CD4-positive, CD25-positive, alpha-beta regulatory T cell (primary cell): ENCODE data around the gene NCK1. TPM values are rescaled to one million over a fixed set of nuclear protein-coding genes. Genes with fewer than 3 reads are reported as not detected.
A peak's percentile ranks its signal among the peaks of the same experiment; 100 is the strongest.

Source experiments
- ATAC-seq, 2 donors: fragments of 150-1000 bp; cut with Tn5 transposase; one replicate each; pipeline ENCODE4 v1.10.0; 2021; ENCODE audit warnings: low read depth in 2 of 2, moderate number of reproducible peaks in 2 of 2, moderate library complexity in 1 of 2
- DNase-seq, 3 donors: peaks; one replicate each; pipeline versions ENCODE4 v3.0.0 to v3.0.0-alpha.2; 2012 to 2022; ENCODE audit warnings: mixed read lengths in 1 of 3
- H3K27ac ChIP-seq: one replicate; pipeline ENCODE4 v1.7.0; 2013; ENCODE audit warnings: mild to moderate bottlenecking, low read length; ENCODE audit not compliant: insufficient read depth, poor library complexity, severe bottlenecking
- H3K27me3 ChIP-seq: one replicate; pipeline ENCODE4 v1.7.0; 2013; ENCODE audit warnings: low read length; ENCODE audit not compliant: control insufficient read depth, insufficient read depth
- H3K36me3 ChIP-seq: one replicate; pipeline ENCODE4 v1.7.0; 2013; ENCODE audit warnings: mild to moderate bottlenecking, low read length, moderate library complexity; ENCODE audit not compliant: control insufficient read depth, insufficient read depth
- H3K4me1 ChIP-seq: 2 replicates; pipeline ENCODE4 v1.7.0; 2013; ENCODE audit warnings: mild to moderate bottlenecking, low read length; ENCODE audit not compliant: insufficient read depth, control insufficient read depth, poor library complexity, severe bottlenecking
- H3K4me3 ChIP-seq: one replicate; pipeline ENCODE4 v1.7.0; 2013; ENCODE audit warnings: low read depth, mild to moderate bottlenecking, low read length, moderate library complexity
- H3K9me3 ChIP-seq, 2 experiments: 1 replicate in 1 of 2; 2 replicates in 1 of 2; pipeline ENCODE4 v1.7.0; 2013; ENCODE audit warnings: low read length in 2 of 2, mild to moderate bottlenecking in 1 of 2, moderate library complexity in 1 of 2; ENCODE audit not compliant: control insufficient read depth in 2 of 2
- H3K27ac Mint-ChIP-seq, 3 donors: one replicate each; pipeline ENCODE4 v1.8.0; 2020 to 2022; ENCODE audit warnings: mild to moderate bottlenecking in 3 of 3, mixed read lengths in 3 of 3, moderate library complexity in 2 of 3
- H3K27me3 Mint-ChIP-seq: one replicate; pipeline ENCODE4 v1.8.0; 2022; ENCODE audit warnings: mild to moderate bottlenecking, mixed read lengths
- H3K36me3 Mint-ChIP-seq: one replicate; pipeline ENCODE4 v1.8.0; 2020; ENCODE audit warnings: mixed read lengths
- H3K4me1 Mint-ChIP-seq, 4 donors: one replicate each; pipeline ENCODE4 v1.8.0; 2020 to 2022; ENCODE audit warnings: mixed read lengths in 4 of 4, mild to moderate bottlenecking in 1 of 4
- H3K4me3 Mint-ChIP-seq, 4 donors: one replicate each; pipeline ENCODE4 v1.8.0; 2020 to 2022; ENCODE audit warnings: mild to moderate bottlenecking in 4 of 4, mixed read lengths in 4 of 4, moderate library complexity in 3 of 4
- H3K9me3 Mint-ChIP-seq, 7 donors: one replicate each; pipeline ENCODE4 v1.8.0; 2020 to 2022; ENCODE audit warnings: mixed read lengths in 7 of 7, mild to moderate bottlenecking in 3 of 7, moderate library complexity in 2 of 7
- polyA plus RNA-seq, 4 donors: library from polyadenylated mRNA; unstranded; fragments of 300-500 nt; fragmentation: Illumina TruSeq; gene quantifications; one replicate each; pipeline ENCODE4 v1.2.3, GENCODE V29; 2021
- total RNA-seq: library from RNA; stranded (reverse); gene quantifications from one replicate; pipeline ENCODE4 v1.2.3, GENCODE V29; 2022

NCK1 gene
- total and polyA plus RNA-seq, 5 donors from 2014 or later = 48.7 to 64.9 (median 55.4) TPM

DNA sequence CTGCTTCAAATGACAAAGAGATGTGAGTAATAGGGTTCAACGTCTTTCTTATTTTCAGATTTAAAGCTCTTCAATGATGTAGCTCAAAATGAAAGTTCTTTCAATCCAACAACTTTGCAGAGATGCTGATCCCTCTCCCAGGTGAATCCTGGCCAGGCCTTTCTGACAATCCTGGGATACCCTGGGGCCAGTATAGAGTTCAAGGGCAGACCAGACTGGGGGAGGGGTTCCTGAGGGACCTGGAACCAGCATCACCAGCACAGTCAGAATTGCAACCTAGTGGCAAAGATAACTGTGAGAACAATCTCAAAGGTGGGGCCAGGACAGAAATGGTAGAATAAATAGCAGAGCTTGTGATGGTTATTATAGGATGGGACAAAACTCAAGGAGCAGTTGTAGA lies 19.7 kb upstream of the NCK1 start:
- DNase-seq = no peak
- no peak for ATAC-seq
- no peaks in the 10 kb centered on the region for H3K9me3 ChIP-seq
- no peak overlapping the region for H3K4me3 ChIP-seq
- H3K27me3 ChIP-seq = no peaks in the 10 kb centered on the region
- Mint-ChIP-seq H3K4me3 (no peak overlapping the region), H3K36me3 (peaks cover 41% of the 10 kb centered on the region), H3K9me3 (no peaks in the 10 kb centered on the region), H3K4me1 (peaks cover 5 to 21% (median 17%) of the 10 kb centered on the region in 4 donors), H3K27ac (peak overlapping the region in 1 of 3 donors; percentile 65), H3K27me3 (no peaks in the 10 kb centered on the region)
- H3K4me1 ChIP-seq = peaks cover 9% of the 10 kb centered on the region
- H3K36me3 ChIP-seq = peaks cover 4% of the 10 kb centered on the region
- no peak overlapping the region for H3K27ac ChIP-seq

DNA sequence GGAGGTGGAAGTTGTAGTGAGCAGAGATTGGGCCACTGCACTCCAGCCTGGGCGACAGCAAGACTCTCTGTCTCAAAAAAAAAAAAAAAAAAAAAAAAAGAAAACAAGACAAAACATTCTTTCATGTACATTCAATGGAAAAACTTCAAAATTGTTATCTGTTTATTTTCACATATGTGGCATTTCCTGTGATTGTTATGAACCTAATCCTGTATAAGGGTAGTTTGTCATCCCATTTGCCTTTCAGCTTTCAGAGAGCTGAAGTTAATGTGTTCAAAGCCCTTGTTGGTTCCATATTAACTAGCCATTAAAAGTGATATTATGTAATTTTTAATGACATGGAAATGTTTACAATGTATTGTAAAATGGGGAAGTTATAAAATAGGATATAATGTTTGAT lies 17.3 kb upstream of the NCK1 start:
- no peaks in the 10 kb centered on the region for H3K4me1 ChIP-seq
- ATAC-seq (no peak), DNase-seq (no peak)
- H3K27me3 Mint-ChIP-seq = no peaks in the 10 kb centered on the region
- H3K27me3 ChIP-seq = no peaks in the 10 kb centered on the region
- no peaks in the 10 kb centered on the region for H3K9me3 ChIP-seq
- H3K4me3 Mint-ChIP-seq = no peak overlapping the region
- H3K36me3 ChIP-seq = peaks cover 4% of the 10 kb centered on the region
- peaks cover 35% of the 10 kb centered on the region for H3K36me3 Mint-ChIP-seq
- H3K4me1 Mint-ChIP-seq = peaks cover 5 to 9% (median 8%) of the 10 kb centered on the region in 4 donors
- H3K27ac ChIP-seq = no peak overlapping the region
- no peak overlapping the region for H3K27ac Mint-ChIP-seq
- H3K4me3 ChIP-seq = no peak overlapping the region
- no peaks in the 10 kb centered on the region for H3K9me3 Mint-ChIP-seq

DNA sequence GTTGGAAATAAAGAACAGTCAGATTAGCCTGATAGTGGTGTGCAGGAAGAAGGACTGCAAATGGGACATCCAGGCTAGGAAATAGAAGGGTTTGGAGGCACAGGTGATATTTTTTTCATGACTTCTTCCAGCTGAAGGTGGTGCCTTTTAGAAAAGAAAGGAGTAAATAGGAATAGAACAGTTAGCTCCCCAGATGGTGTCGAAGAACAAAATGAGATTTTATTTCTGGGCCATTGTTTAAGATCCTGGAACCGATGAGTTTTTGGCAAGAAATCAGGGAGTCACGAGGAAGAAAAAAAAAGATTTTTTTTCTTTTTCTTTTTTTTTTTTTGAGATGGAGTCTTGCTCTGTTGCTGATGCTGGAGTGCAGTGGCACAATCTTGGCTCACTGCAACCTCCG lies 9.8 kb upstream of the NCK1 start:
- Histone ChIP-seq H3K36me3 (no peaks in the 10 kb centered on the region), H3K27ac (no peak overlapping the region), H3K9me3 (peaks cover 3 to 9% of the 10 kb centered on the region in 2 experiments), H3K4me1 (peaks cover 2% of the 10 kb centered on the region), H3K27me3 (no peaks in the 10 kb centered on the region), H3K4me3 (no peak overlapping the region)
- DNase-seq = no peak
- Mint-ChIP-seq H3K4me3 (peak overlapping the region in 1 of 4 donors; percentile 6), H3K27ac (no peak overlapping the region), H3K4me1 (peaks cover 13 to 31% (median 15%) of the 10 kb centered on the region in 4 donors), H3K36me3 (peaks cover 40% of the 10 kb centered on the region), H3K9me3 (peaks cover 0 to 4% (median 0%) of the 10 kb centered on the region in 7 donors), H3K27me3 (no peaks in the 10 kb centered on the region)
- ATAC-seq = no peak

DNA sequence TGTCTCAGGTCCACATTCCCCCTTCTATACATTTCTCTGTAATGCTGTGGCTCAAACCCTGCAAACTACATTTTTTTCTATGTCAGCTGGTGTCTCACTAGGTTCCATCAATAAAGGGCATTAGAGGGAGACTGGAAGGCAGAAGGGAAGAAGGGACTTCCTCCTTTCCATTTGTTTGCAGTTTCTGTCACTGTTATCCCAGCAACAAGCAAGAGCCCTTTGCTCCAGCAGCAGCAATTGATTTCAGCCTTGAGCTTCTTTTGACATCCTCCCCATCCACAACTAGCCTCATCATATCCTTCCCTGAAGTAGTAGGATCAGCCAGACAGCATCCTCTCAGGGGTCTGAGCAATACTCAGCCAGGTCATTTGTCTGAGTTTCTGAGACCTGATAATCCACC lies 5.3 kb upstream of the NCK1 start:
- peak overlapping the region in 2 of 3 donors; percentile 30 to 69 for H3K27ac Mint-ChIP-seq
- H3K9me3 Mint-ChIP-seq = peaks cover 0 to 4% (median 0%) of the 10 kb centered on the region in 7 donors
- peak overlapping the region in 1 of 4 donors; percentile 59 for H3K4me3 Mint-ChIP-seq
- H3K36me3 Mint-ChIP-seq = peaks cover 26% of the 10 kb centered on the region
- H3K4me1 Mint-ChIP-seq = peaks cover 16 to 54% (median 39%) of the 10 kb centered on the region in 4 donors
- H3K36me3 ChIP-seq = no peaks in the 10 kb centered on the region
- peaks cover 25% of the 10 kb centered on the region for H3K4me1 ChIP-seq
- H3K27me3 ChIP-seq = no peaks in the 10 kb centered on the region
- H3K4me3 ChIP-seq = peak overlapping the region; percentile 9
- H3K9me3 ChIP-seq = peaks cover 4 to 9% of the 10 kb centered on the region in 2 experiments
- no peak for DNase-seq
- ATAC-seq = no peak
- H3K27me3 Mint-ChIP-seq = peaks cover 3% of the 10 kb centered on the region
- no peak overlapping the region for H3K27ac ChIP-seq

DNA sequence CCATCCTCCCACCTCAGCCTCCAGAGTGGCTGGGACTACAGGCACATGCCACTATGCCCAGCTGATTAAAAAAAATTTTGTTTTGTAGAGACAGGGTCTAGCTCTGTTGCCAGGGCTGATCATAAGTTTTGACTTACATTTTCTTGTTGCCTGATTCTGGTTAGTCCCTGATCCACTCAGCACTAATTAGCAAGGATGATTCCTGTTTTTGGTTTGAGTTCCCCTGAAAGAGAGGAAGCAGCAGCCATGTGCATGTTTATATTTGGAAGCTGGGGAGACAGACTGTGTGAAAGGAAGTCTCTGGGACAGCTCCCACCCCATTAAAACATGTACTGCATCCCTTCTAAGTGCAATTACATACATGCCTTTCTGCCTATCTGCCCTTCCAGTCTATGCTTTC lies 3.6 kb upstream of the NCK1 start:
- Mint-ChIP-seq H3K27ac (no peak overlapping the region), H3K4me1 (peaks cover 19 to 61% (median 45%) of the 10 kb centered on the region in 4 donors), H3K36me3 (peaks cover 26% of the 10 kb centered on the region), H3K4me3 (peak overlapping the region in 2 of 4 donors; percentile 47 to 58), H3K27me3 (peaks cover 9% of the 10 kb centered on the region), H3K9me3 (peaks cover 0 to 4% (median 0%) of the 10 kb centered on the region in 7 donors)
- peaks cover 4 to 9% of the 10 kb centered on the region in 2 experiments for H3K9me3 ChIP-seq
- peaks cover 32% of the 10 kb centered on the region for H3K4me1 ChIP-seq
- DNase-seq (no peak), ATAC-seq (no peak)
- no peaks in the 10 kb centered on the region for H3K27me3 ChIP-seq
- H3K4me3 ChIP-seq = no peak overlapping the region
- H3K36me3 ChIP-seq = no peaks in the 10 kb centered on the region
- H3K27ac ChIP-seq = no peak overlapping the region

DNA sequence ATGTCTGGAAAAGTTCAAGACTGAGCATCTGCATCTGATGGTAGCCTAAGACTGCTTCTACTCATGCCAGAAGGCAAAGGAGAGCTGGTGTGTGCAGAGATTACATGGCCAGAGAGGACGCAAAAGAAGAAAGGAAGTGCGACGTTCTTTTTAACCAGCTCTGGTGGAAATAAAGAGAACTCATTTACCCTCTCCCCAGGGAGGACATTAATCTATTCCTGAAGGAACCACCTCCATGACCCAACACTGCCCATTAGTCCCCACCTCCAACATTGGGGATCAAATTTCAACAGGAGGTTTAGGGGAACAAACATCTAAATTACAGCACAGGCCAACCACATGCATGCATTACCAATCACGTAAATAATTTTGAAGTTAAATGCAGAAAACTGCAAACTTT lies 1.5 kb upstream of the NCK1 start:
- Mint-ChIP-seq H3K4me3 (peak overlapping the region; percentile 93 to 100 (median 97)), H3K9me3 (peaks cover 0 to 4% (median 0%) of the 10 kb centered on the region in 7 donors), H3K27ac (peak overlapping the region; percentile 97 to 99 (median 99)), H3K27me3 (peaks cover 9% of the 10 kb centered on the region), H3K4me1 (peaks cover 26 to 75% (median 46%) of the 10 kb centered on the region in 4 donors), H3K36me3 (peaks cover 12% of the 10 kb centered on the region)
- no peaks in the 10 kb centered on the region for H3K36me3 ChIP-seq
- H3K9me3 ChIP-seq = peaks cover 4 to 9% of the 10 kb centered on the region in 2 experiments
- H3K4me1 ChIP-seq = peaks cover 48% of the 10 kb centered on the region
- no peak for DNase-seq
- H3K27ac ChIP-seq = peak overlapping the region; percentile 94
- no peak for ATAC-seq
- H3K4me3 ChIP-seq = peak overlapping the region; percentile 95
- no peaks in the 10 kb centered on the region for H3K27me3 ChIP-seq

DNA sequence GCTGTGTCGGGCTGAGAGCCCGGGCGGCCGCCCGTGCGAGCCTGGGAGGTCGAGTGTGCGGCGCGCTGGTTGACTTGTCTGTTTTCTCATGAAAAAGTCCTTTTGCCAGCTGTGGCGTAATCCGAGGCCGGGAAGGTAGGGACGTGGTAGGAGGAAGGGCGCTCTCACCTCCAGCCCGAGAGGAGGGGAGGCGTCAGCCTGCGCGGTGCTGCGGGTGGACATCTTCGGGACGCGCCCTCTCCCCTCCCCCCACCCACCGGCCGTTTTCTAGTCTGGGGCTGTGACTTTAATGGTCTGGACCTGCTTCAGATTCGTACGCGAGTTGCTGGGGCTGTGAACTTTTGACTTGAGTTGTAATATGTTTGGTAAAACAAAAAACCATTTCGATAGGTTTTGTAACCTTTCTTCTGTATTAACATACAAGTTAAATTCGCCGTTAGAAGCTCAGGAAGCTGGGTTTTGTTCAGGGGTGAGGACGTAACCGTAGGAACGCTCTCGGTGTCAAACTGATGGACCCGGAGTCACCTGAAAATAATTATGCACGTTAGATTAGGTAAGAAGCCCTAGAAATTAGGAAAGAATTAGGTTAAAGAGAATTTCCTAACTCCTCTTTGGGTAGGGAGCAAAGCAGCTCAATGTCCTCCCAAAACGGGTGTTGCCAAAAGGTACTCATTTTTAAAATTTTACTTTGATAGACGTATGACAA lies 762 bp downstream of the NCK1 start:
- Mint-ChIP-seq H3K9me3 (peaks cover 0 to 3% (median 0%) of the 10 kb centered on the region in 7 donors), H3K36me3 (peaks cover 13% of the 10 kb centered on the region), H3K4me1 (peaks cover 36 to 81% (median 50%) of the 10 kb centered on the region in 4 donors), H3K27ac (peak overlapping the region; percentile 39 to 99 (median 97)), H3K27me3 (peaks cover 9% of the 10 kb centered on the region), H3K4me3 (peak overlapping the region; percentile 93 to 100 (median 97))
- H3K36me3 ChIP-seq = peaks cover 5% of the 10 kb centered on the region
- peak overlapping the region; percentile 99 for H3K4me3 ChIP-seq
- DNase-seq (peak; percentile 10 to 66 (median 45)), ATAC-seq (no peak)
- H3K27me3 ChIP-seq = no peaks in the 10 kb centered on the region
- peaks cover 48% of the 10 kb centered on the region for H3K4me1 ChIP-seq
- H3K27ac ChIP-seq = peak overlapping the region; percentile 94
- no peaks in the 10 kb centered on the region for H3K9me3 ChIP-seq
